Measurements from ENCODE around the gene MYOM1. TPM values are rescaled to one million over a fixed set of nuclear protein-coding genes. Genes with fewer than 3 reads are reported as not detected.
A peak's percentile ranks its signal among the peaks of the same experiment; 100 is the strongest.
"Not testable (repeated sequence)": the region's sequence is repeated elsewhere in the genome, so short reads cannot be mapped to it uniquely, and the experiment has no call there.

Gene MYOM1
- total RNA-seq, 1 donor from 2014 or later = 662 TPM

- DNase-seq = no peak
Observed at GRCh38 chr18:3055186-3055728, 164.5 kb downstream of the MYOM1 start.

- no peak for DNase-seq
Observed at GRCh38 chr18:3054780-3055179, 165.0 kb downstream of the MYOM1 start.

- DNase-seq = no peak
Observed at GRCh38 chr18:3054214-3054613, 165.6 kb downstream of the MYOM1 start.

GRCh38 chr18:3053081-3053480 is 166.7 kb downstream of the MYOM1 start:
- no peak for DNase-seq

- DNase-seq = no peak
Observed at GRCh38 chr18:3052411-3052758, 167.4 kb downstream of the MYOM1 start.

GRCh38 chr18:3051718-3052410 is 167.9 kb downstream of the MYOM1 start:
- DNase-seq = no peak

GRCh38 chr18:3049897-3050454 is 169.8 kb downstream of the MYOM1 start:
- DNase-seq = not testable (repeated sequence)

- DNase-seq = no peak
Observed at GRCh38 chr18:3048820-3049349, 170.9 kb downstream of the MYOM1 start.

GRCh38 chr18:3048121-3048520 is 171.6 kb downstream of the MYOM1 start:
- DNase-seq = no peak

- DNase-seq = no peak
Observed at GRCh38 chr18:3046216-3046808, 173.5 kb downstream of the MYOM1 start.

GRCh38 chr18:3044931-3045698 is 174.7 kb downstream of the MYOM1 start:
- no peak for DNase-seq

- no peak for DNase-seq
Observed at GRCh38 chr18:3042379-3042778, 177.4 kb downstream of the MYOM1 start.

- DNase-seq = no peak
Observed at GRCh38 chr18:3041843-3042242, 177.9 kb downstream of the MYOM1 start.

- DNase-seq = no peak
Observed at GRCh38 chr18:3040881-3041280, 178.9 kb downstream of the MYOM1 start.

GRCh38 chr18:3040173-3040572 is 179.6 kb downstream of the MYOM1 start:
- no peak for DNase-seq

- DNase-seq = no peak
Observed at GRCh38 chr18:3037423-3037915, 182.3 kb downstream of the MYOM1 start.

- no peak for DNase-seq
Observed at GRCh38 chr18:3036108-3036507, 183.7 kb downstream of the MYOM1 start.

GRCh38 chr18:3035635-3036034 is 184.1 kb downstream of the MYOM1 start:
- DNase-seq = no peak

GRCh38 chr18:3032721-3033120 is 187.0 kb downstream of the MYOM1 start:
- no peak for DNase-seq

GRCh38 chr18:3029215-3029952 is 190.4 kb downstream of the MYOM1 start:
- DNase-seq = peak; percentile 70

GRCh38 chr18:3028115-3028514 is 191.7 kb downstream of the MYOM1 start:
- DNase-seq = not testable (repeated sequence)
